Stimulated activated naive CD8-positive, alpha-beta T cell treated with anti-CD3 and anti-CD28 coated beads, Interleukin-15, Interleukin-2, amounts not matched to agents 100 ng/mL and 50 ng/mL, for 24 hours (primary cell): ENCODE results near the gene LCA5L.
A peak's percentile ranks its signal among the peaks of the same experiment; 100 is the strongest.
"Not testable (repeated sequence)": the region's sequence is repeated elsewhere in the genome, so short reads cannot be mapped to it uniquely, and the experiment has no call there.

ENCODE experiments used
- H3K27ac Mint-ChIP-seq: one replicate; pipeline ENCODE4 v1.8.0; 2021; ENCODE audit warnings: mild to moderate bottlenecking, mixed read lengths
- H3K27me3 Mint-ChIP-seq: one replicate; pipeline ENCODE4 v1.8.0; 2021; ENCODE audit warnings: mixed read lengths
- H3K36me3 Mint-ChIP-seq: one replicate; pipeline ENCODE4 v1.8.0; 2021; ENCODE audit warnings: low read depth, mixed read lengths
- H3K4me1 Mint-ChIP-seq: one replicate; pipeline ENCODE4 v1.8.0; 2021; ENCODE audit warnings: low read depth, mixed read lengths
- H3K4me3 Mint-ChIP-seq: one replicate; pipeline ENCODE4 v1.8.0; 2021; ENCODE audit warnings: mild to moderate bottlenecking, mixed read lengths
- H3K9me3 Mint-ChIP-seq: one replicate; pipeline ENCODE4 v1.8.0; 2021; ENCODE audit warnings: mixed read lengths

LCA5L gene

GRCh38 chr21:39430457-39430856 is 15.1 kb downstream of the LCA5L start:
- H3K4me1 Mint-ChIP-seq, result no peaks in the 10 kb centered on the region
- no peak overlapping the region for H3K4me3 Mint-ChIP-seq
- no peaks in the 10 kb centered on the region for H3K27me3 Mint-ChIP-seq
- no peaks in the 10 kb centered on the region for H3K36me3 Mint-ChIP-seq
- H3K9me3 Mint-ChIP-seq, result no peaks in the 10 kb centered on the region
- no peak overlapping the region for H3K27ac Mint-ChIP-seq

DNA sequence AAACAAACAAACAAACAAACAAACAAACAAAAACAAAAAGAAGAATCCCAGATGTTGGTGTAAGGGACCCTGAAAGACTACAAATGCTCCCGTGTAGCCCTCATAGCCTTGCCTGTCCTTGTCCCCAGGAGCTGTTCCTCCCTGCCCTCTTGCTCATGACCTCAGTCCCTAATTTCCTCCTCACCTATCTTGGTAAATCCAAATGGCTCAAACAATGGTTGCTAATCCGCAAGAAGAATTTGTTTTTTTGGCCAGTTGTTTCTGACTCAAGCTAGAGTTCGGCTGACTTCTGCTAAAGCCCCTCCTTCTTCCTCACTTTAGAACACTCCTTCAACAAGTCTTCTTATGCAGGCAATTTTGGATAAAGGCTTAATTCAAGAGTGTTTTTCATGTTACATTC is 15.6 kb downstream of the LCA5L start:
- Mint-ChIP-seq H3K36me3 (no peaks in the 10 kb centered on the region), H3K27ac (no peak overlapping the region), H3K27me3 (no peaks in the 10 kb centered on the region), H3K4me3 (no peak overlapping the region), H3K4me1 (no peaks in the 10 kb centered on the region), H3K9me3 (no peaks in the 10 kb centered on the region)

- no peak overlapping the region for H3K4me3 Mint-ChIP-seq
- no peaks in the 10 kb centered on the region for H3K9me3 Mint-ChIP-seq
- no peaks in the 10 kb centered on the region for H3K36me3 Mint-ChIP-seq
- H3K27ac Mint-ChIP-seq, result no peak overlapping the region
- no peaks in the 10 kb centered on the region for H3K4me1 Mint-ChIP-seq
- H3K27me3 Mint-ChIP-seq, result no peaks in the 10 kb centered on the region
These were observed 16.1 kb downstream of the LCA5L start for GRCh38 chr21:39429445-39429844.

- no peaks in the 10 kb centered on the region for H3K36me3 Mint-ChIP-seq
- H3K4me1 Mint-ChIP-seq, result no peaks in the 10 kb centered on the region
- no peak overlapping the region for H3K4me3 Mint-ChIP-seq
- no peaks in the 10 kb centered on the region for H3K9me3 Mint-ChIP-seq
- no peaks in the 10 kb centered on the region for H3K27me3 Mint-ChIP-seq
- H3K27ac Mint-ChIP-seq, result no peak overlapping the region
These were observed 22.9 kb downstream of the LCA5L start for GRCh38 chr21:39422527-39423241.

DNA sequence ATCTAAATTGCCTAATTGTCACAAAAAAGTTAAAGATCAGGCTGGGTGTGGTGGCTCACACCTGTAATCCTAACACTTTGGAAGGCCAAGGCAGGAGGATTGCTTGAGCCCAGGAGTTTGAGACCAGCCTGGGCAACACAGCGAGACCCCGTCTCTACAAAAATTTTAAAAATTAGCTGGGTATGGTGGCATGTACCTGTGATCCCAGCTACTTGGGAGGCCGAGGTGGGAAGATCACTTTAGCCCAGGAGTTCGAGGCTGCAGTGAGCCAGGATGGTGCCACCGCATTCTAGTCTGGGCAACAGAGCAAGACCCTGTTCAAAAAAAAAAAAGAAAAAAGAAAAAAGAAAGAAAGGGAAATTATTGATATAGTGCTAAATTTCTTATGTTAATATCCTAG is 26.4 kb downstream of the LCA5L start:
- not testable (repeated sequence) for H3K27me3 Mint-ChIP-seq, H3K4me1 Mint-ChIP-seq, H3K27ac Mint-ChIP-seq, H3K4me3 Mint-ChIP-seq, H3K9me3 Mint-ChIP-seq, H3K36me3 Mint-ChIP-seq

DNA sequence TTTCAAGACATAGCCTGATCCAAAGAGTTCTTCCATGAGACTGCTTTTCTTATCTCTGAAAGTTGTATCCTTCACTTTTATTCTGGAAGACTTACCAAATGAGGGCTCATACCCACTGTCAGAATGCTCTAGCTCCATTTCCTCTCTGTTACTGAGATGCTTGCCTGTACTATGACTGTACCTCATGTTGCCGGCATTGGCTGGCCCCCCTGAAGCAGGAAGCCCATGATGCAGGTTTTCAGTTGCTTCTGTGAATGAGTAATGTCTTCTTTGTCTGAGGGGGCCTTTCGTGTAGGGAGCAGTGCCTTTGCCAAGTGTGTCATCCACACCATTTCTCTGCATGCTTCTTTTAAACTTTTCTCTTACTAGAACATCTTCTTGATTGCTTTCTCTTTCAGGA is 39.5 kb downstream of the LCA5L start:
- Mint-ChIP-seq H3K9me3 (peaks cover 6% of the 10 kb centered on the region), H3K27ac (no peak overlapping the region), H3K36me3 (peaks cover 31% of the 10 kb centered on the region), H3K27me3 (no peaks in the 10 kb centered on the region), H3K4me1 (no peaks in the 10 kb centered on the region), H3K4me3 (no peak overlapping the region)

GRCh38 chr21:39400173-39400572 is 45.4 kb downstream of the LCA5L start:
- H3K27ac Mint-ChIP-seq, result no peak overlapping the region
- no peaks in the 10 kb centered on the region for H3K4me1 Mint-ChIP-seq
- peaks cover 23% of the 10 kb centered on the region for H3K36me3 Mint-ChIP-seq
- H3K4me3 Mint-ChIP-seq, result no peak overlapping the region
- no peaks in the 10 kb centered on the region for H3K9me3 Mint-ChIP-seq
- H3K27me3 Mint-ChIP-seq, result no peaks in the 10 kb centered on the region

DNA sequence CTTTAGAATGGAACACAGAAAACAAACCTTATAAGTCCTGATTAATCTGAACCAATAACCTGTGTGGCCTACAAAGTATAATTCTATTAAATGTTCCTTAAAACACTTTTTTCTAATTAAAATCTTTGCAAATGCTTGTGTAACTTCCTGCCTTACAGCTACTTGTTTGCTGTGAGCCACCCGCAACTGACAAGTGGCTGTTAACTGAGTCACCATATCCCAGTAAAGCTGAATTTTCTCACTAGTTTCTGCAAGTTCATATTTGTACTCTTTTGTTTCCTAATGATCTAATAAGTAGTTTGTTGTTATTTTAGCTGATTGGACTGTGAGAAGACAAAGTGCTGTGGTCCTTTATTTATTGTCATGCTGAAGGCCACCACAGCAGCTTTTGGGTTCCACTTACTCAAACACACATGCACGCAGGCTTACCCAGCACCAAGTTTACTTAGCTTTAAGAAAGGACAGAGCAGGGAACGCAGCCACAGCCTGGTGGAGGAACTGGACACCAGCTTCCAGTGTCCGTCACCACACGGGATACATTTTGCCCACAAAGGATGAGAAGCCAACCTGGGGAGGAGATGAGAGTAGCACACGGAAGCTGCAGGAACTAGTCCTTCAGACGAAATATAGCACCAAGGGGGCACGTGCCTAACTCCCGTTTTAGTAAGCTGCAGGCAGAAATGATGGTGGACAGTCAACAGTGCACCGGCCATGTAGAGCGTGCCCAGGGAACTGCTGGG is 47.8 kb downstream of the LCA5L start:
- Mint-ChIP-seq H3K4me1 (no peaks in the 10 kb centered on the region), H3K9me3 (no peaks in the 10 kb centered on the region), H3K4me3 (no peak overlapping the region), H3K27ac (no peak overlapping the region), H3K27me3 (no peaks in the 10 kb centered on the region), H3K36me3 (peaks cover 35% of the 10 kb centered on the region)

DNA sequence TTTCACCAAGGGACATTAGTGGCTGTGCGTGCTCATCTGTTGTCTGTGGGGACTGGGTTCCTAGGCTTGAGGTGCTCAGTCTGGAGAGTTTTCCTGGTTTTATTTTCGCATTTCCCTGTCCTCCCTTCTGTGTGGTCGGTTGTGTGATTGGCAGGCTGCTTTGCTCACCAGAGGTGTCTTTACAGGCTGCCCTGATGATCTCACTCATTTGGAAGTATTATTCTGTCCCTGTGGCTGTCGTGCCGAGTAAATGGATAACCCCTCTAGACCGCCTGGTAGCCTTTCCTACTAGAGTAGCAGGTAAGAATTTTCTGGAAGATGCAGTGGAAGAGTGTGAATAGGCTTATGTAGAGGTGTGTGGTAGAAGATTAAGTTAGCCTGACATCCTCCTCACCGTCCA is 52.6 kb downstream of the LCA5L start:
- Mint-ChIP-seq H3K27ac (no peak overlapping the region), H3K27me3 (no peaks in the 10 kb centered on the region), H3K4me1 (peaks cover 15% of the 10 kb centered on the region), H3K4me3 (no peak overlapping the region), H3K9me3 (no peaks in the 10 kb centered on the region), H3K36me3 (peaks cover 44% of the 10 kb centered on the region)

GRCh38 chr21:39390212-39390765 is 55.3 kb downstream of the LCA5L start:
- Mint-ChIP-seq H3K4me1 (peaks cover 29% of the 10 kb centered on the region), H3K36me3 (peaks cover 34% of the 10 kb centered on the region), H3K27me3 (no peaks in the 10 kb centered on the region), H3K4me3 (no peak overlapping the region), H3K27ac (no peak overlapping the region), H3K9me3 (no peaks in the 10 kb centered on the region)

- no peak overlapping the region for H3K27ac Mint-ChIP-seq
- H3K4me3 Mint-ChIP-seq, result peak overlapping the region; percentile 90
- H3K4me1 Mint-ChIP-seq, result peaks cover 38% of the 10 kb centered on the region
- no peaks in the 10 kb centered on the region for H3K27me3 Mint-ChIP-seq
- H3K9me3 Mint-ChIP-seq, result no peaks in the 10 kb centered on the region
- H3K36me3 Mint-ChIP-seq, result peaks cover 22% of the 10 kb centered on the region
These were observed 56.8 kb downstream of the LCA5L start for GRCh38 chr21:39388811-39389155.

DNA sequence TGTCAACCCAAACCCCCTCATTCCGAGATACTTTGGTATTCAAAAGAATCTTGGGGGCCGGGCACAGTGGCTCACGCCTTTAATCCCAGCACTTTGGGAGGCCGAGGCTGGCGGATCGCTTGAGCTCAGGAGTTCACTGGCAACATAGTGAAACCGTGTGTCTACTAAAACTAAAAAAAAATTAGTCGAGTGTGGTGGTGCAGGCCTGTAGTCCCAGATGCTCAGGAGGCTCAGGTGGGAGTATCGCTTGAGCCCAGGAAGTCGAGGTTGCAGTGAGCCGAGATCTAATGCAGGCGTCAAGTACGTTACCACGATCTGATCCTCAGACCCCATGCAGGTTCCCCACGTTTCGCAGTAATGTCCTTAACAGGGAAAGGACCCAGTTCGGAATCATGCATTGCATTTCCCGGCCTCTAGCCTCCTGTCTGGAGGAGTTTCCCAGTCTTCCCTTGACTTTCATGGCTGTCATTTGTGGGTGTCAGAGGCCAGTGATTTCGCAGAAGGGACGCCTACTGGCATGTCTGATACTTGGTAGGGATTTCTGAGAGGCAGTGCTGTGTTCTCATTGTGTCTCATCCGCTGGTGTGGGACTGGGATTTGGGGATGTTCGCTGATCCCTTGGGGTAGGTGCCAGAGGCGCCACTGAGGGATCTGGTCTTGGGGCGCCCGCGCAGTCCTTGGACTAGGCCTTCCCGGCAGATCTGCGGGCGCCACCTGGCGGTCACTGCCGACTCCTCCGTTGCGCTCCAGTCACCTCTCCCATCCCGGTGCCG is 57.4 kb downstream of the LCA5L start:
- peaks cover 38% of the 10 kb centered on the region for H3K4me1 Mint-ChIP-seq
- peak overlapping the region; percentile 90 for H3K4me3 Mint-ChIP-seq
- H3K27ac Mint-ChIP-seq, result peak overlapping the region; percentile 94
- H3K27me3 Mint-ChIP-seq, result no peaks in the 10 kb centered on the region
- H3K9me3 Mint-ChIP-seq, result no peaks in the 10 kb centered on the region
- peaks cover 20% of the 10 kb centered on the region for H3K36me3 Mint-ChIP-seq

DNA sequence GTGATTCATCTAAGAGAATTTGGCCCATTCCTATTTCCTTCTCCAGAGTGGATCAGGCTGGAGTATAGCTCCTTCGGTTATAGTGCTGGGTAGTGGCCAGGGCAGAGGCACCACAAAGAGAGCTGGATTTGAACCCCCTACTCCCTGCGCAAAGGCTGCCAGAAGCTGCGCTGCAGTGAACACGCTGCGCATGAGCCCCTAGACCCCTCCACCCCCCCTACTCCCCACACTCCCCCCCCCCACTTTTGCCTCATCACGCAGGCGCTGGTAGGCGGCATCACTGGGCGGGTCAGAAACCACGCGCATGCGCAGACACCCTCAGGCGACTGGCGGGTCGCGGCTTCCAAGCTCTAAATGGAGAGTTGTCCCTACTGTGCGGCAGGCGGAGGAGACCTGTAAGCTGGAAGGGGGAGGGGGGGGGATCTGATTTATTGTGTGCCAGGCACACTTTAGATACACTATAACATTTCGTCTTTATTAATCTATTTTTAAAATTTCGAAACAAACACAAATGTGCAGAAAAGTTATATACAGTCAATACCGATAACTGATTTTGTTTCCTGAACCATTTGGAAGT is 58.0 kb downstream of the LCA5L start:
- peaks cover 13% of the 10 kb centered on the region for H3K36me3 Mint-ChIP-seq
- peaks cover 38% of the 10 kb centered on the region for H3K4me1 Mint-ChIP-seq
- peak overlapping the region; percentile 94 for H3K27ac Mint-ChIP-seq
- peak overlapping the region; percentile 90 for H3K4me3 Mint-ChIP-seq
- H3K27me3 Mint-ChIP-seq, result no peaks in the 10 kb centered on the region
- no peaks in the 10 kb centered on the region for H3K9me3 Mint-ChIP-seq

- Mint-ChIP-seq H3K4me3 (peak overlapping the region; percentile 90), H3K4me1 (peaks cover 44% of the 10 kb centered on the region), H3K9me3 (no peaks in the 10 kb centered on the region), H3K27ac (peak overlapping the region; percentile 94), H3K27me3 (no peaks in the 10 kb centered on the region), H3K36me3 (peaks cover 10% of the 10 kb centered on the region)
These were observed 58.7 kb downstream of the LCA5L start for GRCh38 chr21:39386899-39387298.

DNA sequence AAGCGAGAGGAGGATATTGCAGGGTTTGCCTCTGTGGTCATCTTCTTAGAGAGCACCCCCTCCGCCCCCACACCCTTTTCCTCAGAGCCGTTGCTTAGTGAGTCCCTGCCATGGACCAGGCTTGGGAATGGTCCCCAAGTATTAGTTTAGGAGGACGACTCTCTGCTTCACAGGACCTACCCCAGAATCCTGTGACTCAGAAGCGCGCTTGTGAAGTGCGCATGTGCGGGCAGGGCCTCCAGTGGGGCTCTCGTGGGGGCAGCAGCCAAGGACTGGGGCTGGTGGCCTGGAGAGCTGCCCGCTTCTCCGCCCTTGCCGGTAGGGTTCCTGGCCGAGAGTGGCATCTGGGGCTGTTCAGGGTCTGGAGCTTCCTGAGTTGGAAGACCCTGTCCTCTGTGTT is 59.4 kb downstream of the LCA5L start:
- H3K27me3 Mint-ChIP-seq, result no peaks in the 10 kb centered on the region
- H3K4me1 Mint-ChIP-seq, result peaks cover 47% of the 10 kb centered on the region
- H3K36me3 Mint-ChIP-seq, result peaks cover 4% of the 10 kb centered on the region
- H3K4me3 Mint-ChIP-seq, result peak overlapping the region; percentile 78
- peak overlapping the region; percentile 79 for H3K27ac Mint-ChIP-seq
- H3K9me3 Mint-ChIP-seq, result no peaks in the 10 kb centered on the region
